ENCODE measurements around the gene NEDD4.
"Not testable (repeated sequence)": the region's sequence is repeated elsewhere in the genome, so short reads cannot be mapped to it uniquely, and the experiment has no call there.

The NEDD4 gene

GRCh38 chr15:56006371-56006770, 13.0 kb upstream of the NEDD4 start:
- not testable (repeated sequence) for H3K9me3 ChIP-seq (ENCODE audit: control insufficient read depth, insufficient read depth, low read length); H3K4me2 ChIP-seq (ENCODE audit: low read length); H3K4me1 ChIP-seq (ENCODE audit: control insufficient read depth, low read length); H3K36me3 ChIP-seq (ENCODE audit: control insufficient read depth, low read length); H3K27ac ChIP-seq (ENCODE audit: low read depth, low read length); H3K79me2 ChIP-seq (ENCODE audit: control insufficient read depth, low read length); H4K20me1 ChIP-seq (ENCODE audit: control insufficient read depth, insufficient read depth, low read depth, low read length); H3F3A ChIP-seq (ENCODE audit: control insufficient read depth, insufficient read depth); H3K4me3 ChIP-seq (ENCODE audit: low read length); H3K9me2 ChIP-seq (replicated peaks; ENCODE audit: control insufficient read depth, low read length)
- peaks cover 11% of the 10 kb centered on the region for H3K27me3 ChIP-seq (ENCODE audit: control insufficient read depth, low read length)

GRCh38 chr15:56004281-56004680, 10.9 kb upstream of the NEDD4 start:
- not testable (repeated sequence) for H3K4me3 ChIP-seq (ENCODE audit: low read length); H4K20me1 ChIP-seq (ENCODE audit: control insufficient read depth, insufficient read depth, low read depth, low read length); H3K4me1 ChIP-seq (ENCODE audit: control insufficient read depth, low read length); H3K27ac ChIP-seq (ENCODE audit: low read depth, low read length); H3K9me3 ChIP-seq (ENCODE audit: control insufficient read depth, insufficient read depth, low read length); H3F3A ChIP-seq (ENCODE audit: control insufficient read depth, insufficient read depth); H3K9me2 ChIP-seq (replicated peaks; ENCODE audit: control insufficient read depth, low read length); H3K36me3 ChIP-seq (ENCODE audit: control insufficient read depth, low read length); H3K4me2 ChIP-seq (ENCODE audit: low read length); H3K79me2 ChIP-seq (ENCODE audit: control insufficient read depth, low read length)
- peaks cover 21% of the 10 kb centered on the region for H3K27me3 ChIP-seq (ENCODE audit: control insufficient read depth, low read length)

GRCh38 chr15:56003777-56004176, 10.4 kb upstream of the NEDD4 start:
- not testable (repeated sequence) for H3K4me1 ChIP-seq (ENCODE audit: control insufficient read depth, low read length); H3K4me3 ChIP-seq (ENCODE audit: low read length); H3K79me2 ChIP-seq (ENCODE audit: control insufficient read depth, low read length); H3K4me2 ChIP-seq (ENCODE audit: low read length); H4K20me1 ChIP-seq (ENCODE audit: control insufficient read depth, insufficient read depth, low read depth, low read length); H3K9me2 ChIP-seq (replicated peaks; ENCODE audit: control insufficient read depth, low read length); H3F3A ChIP-seq (ENCODE audit: control insufficient read depth, insufficient read depth); H3K36me3 ChIP-seq (ENCODE audit: control insufficient read depth, low read length); H3K27ac ChIP-seq (ENCODE audit: low read depth, low read length); H3K9me3 ChIP-seq (ENCODE audit: control insufficient read depth, insufficient read depth, low read length)
- H3K27me3 ChIP-seq (ENCODE audit: control insufficient read depth, low read length) = peaks cover 23% of the 10 kb centered on the region

- H3K9me3 ChIP-seq (ENCODE audit: control insufficient read depth, insufficient read depth, low read length); H3K4me2 ChIP-seq (ENCODE audit: low read length); H3K4me3 ChIP-seq (ENCODE audit: low read length); H3K79me2 ChIP-seq (ENCODE audit: control insufficient read depth, low read length); H3K27ac ChIP-seq (ENCODE audit: low read depth, low read length); H3F3A ChIP-seq (ENCODE audit: control insufficient read depth, insufficient read depth); H3K4me1 ChIP-seq (ENCODE audit: control insufficient read depth, low read length); H4K20me1 ChIP-seq (ENCODE audit: control insufficient read depth, insufficient read depth, low read depth, low read length); H3K9me2 ChIP-seq (replicated peaks; ENCODE audit: control insufficient read depth, low read length); H3K36me3 ChIP-seq (ENCODE audit: control insufficient read depth, low read length): not testable (repeated sequence)
- peaks cover 23% of the 10 kb centered on the region for H3K27me3 ChIP-seq (ENCODE audit: control insufficient read depth, low read length)
Observed at GRCh38 chr15:56003277-56003676, 9.9 kb upstream of the NEDD4 start.

- no peaks in the 10 kb centered on the region for H3K79me2 ChIP-seq (ENCODE audit: control insufficient read depth, low read length)
- H3K4me1 ChIP-seq (ENCODE audit: control insufficient read depth, low read length) = no peaks in the 10 kb centered on the region
- no peak overlapping the region for H3K4me3 ChIP-seq (ENCODE audit: low read length)
- peaks cover 16% of the 10 kb centered on the region for H3K27me3 ChIP-seq (ENCODE audit: control insufficient read depth, low read length)
- no peaks in the 10 kb centered on the region for H3F3A ChIP-seq (ENCODE audit: control insufficient read depth, insufficient read depth)
- H4K20me1 ChIP-seq (ENCODE audit: control insufficient read depth, insufficient read depth, low read depth, low read length) = no peaks in the 10 kb centered on the region
- H3K36me3 ChIP-seq (ENCODE audit: control insufficient read depth, low read length) = no peaks in the 10 kb centered on the region
- no peak for TF ChIP-seq EZH2phosphoT487 (IDR thresholded peaks at IDR 0.05; ENCODE audit: borderline replicate concordance, low read length)
- no peak for TF ChIP-seq CTCF (IDR thresholded peaks at IDR 0.05; ENCODE audit: low read depth, low read length, poor library complexity, severe bottlenecking)
- H3K4me2 ChIP-seq (ENCODE audit: low read length) = no peak overlapping the region
- no peak overlapping the region for H3K27ac ChIP-seq (ENCODE audit: low read depth, low read length)
- H3K9me3 ChIP-seq (ENCODE audit: control insufficient read depth, insufficient read depth, low read length) = no peaks in the 10 kb centered on the region
- H3K9me2 ChIP-seq (replicated peaks; ENCODE audit: control insufficient read depth, low read length) = no peaks in the 10 kb centered on the region
Observed at GRCh38 chr15:56001471-56002078, 8.2 kb upstream of the NEDD4 start.
